Sciatic nerve (tissue), 2 donors: Measurements from ENCODE around the gene MAP3K9. TPM values are rescaled to one million over a fixed set of nuclear protein-coding genes. Genes with fewer than 3 reads are reported as not detected.

Experiments
- ATAC-seq: fragments of 200-7000 bp; cut with Tn5 transposase; one replicate; pipeline ENCODE4 v1.9.1; 2020; ENCODE audit warnings: mild to moderate bottlenecking, moderate library complexity
- DNase-seq: peaks from one replicate; pipeline ENCODE4 v3.0.0-alpha.2; 2020; ENCODE audit warnings: low spot score
- intact Hi-C: fragments of 100-400 bp; cut with DNase I; formaldehyde crosslinking; loops from one replicate; pipeline ENCODE4 v1.14.2; 2022
- total RNA-seq: library from RNA; stranded (reverse); fragmentation: NEBNext Ultra II Directional; extraction: Animal tissue kit (Norgen Biotek cat#: 25700); gene quantifications from one replicate; pipeline ENCODE4 v1.2.1, GENCODE V29; 2021
- donor health status: DM: no; HTN: no; CAD: no.
- donor health status: DM: no; HTN: no; CAD: no.

The MAP3K9 gene
- total RNA-seq, 1 donor from 2014 or later, result 0.36 TPM

DNA sequence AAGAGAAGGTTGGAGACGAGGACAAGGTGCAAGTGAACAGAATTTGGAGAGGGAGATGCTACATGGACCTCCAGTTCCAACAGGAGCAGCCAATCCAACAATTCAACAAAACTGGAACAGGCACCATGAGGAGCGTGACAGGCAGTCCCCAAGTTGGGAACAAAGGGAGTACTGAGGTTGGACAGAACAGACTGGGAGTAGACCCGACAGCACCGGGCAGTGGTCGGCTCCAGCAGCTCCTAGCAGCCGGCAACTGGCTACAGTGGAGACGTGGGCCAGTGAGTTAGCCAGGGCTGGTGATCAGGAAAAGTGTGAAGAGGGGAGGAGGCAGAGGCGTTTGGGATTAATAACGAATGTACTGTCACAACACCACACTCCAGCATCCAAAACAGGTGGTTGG lies 16.4 kb downstream of the MAP3K9 start:
- intact Hi-C loops, result no loop called here
- ATAC-seq (no peak), DNase-seq (no peak)

DNA sequence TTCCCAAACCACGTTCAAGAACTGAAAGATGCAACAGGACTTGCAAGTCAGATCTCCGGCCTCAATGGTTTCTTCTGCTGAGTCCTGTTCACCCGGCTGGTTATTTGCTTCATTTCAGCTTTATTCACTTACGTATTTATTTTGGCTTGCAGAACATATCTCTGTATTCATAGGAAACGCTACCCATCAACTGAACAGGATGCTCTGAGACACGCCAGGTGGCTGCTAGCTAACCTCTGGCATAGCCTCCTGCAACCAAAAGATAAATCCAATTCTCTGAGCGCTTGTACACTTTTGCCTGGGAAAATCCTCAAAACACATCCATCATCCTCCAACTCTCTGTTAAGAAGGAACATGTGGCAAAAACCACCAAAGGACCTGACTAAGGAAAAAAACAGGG lies 17.3 kb downstream of the MAP3K9 start:
- DNase-seq, result no peak
- intact Hi-C loops, result no loop called here
- ATAC-seq, result no peak

DNA sequence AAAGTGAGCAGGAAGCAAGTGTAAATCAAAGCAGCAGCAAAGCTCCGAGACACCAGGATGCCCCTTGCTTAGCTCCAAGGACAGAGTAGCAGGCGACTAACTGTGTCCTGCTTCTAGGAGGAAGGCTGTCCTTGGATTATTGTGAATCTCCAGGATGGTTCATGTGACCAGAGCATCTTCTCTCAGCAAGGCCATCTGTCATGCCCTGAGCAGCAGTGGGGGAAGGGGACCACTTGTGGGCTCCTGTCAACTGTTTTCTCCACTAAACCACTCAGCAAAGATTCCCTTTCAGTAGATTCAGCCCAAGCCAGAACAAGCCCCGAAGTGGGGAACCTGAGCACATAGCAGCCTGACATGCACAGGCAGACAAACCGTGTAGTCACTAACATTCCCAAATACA lies 19.4 kb downstream of the MAP3K9 start:
- ATAC-seq (no peak), DNase-seq (no peak)
- intact Hi-C loops, result no loop called here

DNA sequence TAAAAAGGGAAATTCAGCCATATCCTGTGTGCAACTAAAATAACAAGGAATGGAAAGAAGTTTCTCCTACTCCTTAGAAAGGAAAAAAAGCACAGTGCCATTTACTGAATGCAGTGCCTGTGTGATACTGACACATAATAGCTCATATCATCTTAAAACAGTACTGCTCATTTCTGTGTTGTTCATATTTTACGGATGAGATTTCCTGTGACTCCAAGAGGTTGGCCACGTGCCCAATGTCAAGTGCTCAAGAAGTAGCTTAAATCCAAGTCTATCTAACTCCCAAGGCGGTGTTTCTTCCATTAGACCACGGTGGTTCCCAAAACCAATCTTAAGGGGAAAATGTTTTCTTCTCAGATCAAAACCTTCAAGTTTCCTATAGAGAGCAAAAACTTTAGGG lies 20.0 kb downstream of the MAP3K9 start:
- intact Hi-C loops, result no loop called here
- DNase-seq, result no peak
- no peak for ATAC-seq

DNA sequence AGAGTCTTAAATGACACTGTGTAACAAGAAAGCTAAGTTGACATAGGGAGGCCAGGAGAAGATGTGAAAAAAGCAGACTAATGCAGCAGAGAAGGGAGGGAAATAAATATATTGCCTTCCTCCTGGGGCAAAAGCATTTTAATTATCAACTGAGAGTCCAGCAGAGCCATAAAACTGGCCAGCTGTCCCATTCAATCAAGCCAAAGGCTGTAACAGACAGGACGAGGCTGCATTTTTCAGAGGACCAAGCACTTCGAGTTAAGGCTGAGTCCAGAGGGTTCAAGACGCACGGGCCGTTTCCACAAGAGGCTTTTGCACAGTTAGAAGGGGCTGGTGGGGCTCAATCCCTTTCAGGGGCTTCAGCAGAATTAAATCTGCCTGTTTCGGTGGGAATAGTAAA lies 20.4 kb downstream of the MAP3K9 start:
- no peak for ATAC-seq
- no peak for DNase-seq
- intact Hi-C loops, result no loop called here

DNA sequence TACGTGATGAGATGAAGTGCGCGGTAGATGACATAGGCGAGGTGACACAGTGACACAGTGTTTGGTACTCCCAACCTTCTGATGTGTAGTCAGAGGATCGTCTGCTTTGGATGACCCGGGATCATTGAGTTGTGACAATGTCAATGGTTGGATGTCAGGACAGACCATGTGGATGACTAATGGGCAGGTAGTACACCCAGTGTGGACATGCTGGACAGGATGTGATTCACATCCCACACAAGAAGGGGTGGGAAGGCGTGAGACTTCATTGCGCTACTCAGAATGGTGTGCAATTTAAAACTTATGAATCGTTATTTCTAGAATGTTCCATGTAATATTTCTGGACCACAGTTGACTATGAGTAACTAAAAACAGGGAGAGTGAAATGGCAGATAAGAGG lies 23.8 kb downstream of the MAP3K9 start:
- no peak for DNase-seq
- no peak for ATAC-seq
- intact Hi-C loops, result no loop called here

DNA sequence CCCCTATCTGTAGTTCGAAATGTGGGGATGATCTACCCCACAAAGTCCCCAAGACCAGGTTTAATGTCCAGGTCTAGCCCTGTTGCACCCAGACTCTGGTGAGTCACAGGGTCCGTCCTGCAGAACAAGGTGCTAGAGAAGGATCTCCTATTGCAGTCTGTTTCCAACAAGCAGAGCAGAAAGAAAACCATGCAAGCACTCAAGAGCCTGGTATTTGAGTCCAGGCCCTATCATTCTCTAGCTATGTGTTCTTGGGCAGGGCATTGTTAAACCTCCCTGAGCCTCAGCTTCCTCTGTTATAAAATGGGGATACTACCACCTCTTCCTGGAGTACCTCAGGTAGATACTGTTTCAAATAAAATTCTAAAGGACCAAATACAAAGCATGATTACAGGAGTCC lies 24.4 kb downstream of the MAP3K9 start:
- DNase-seq (no peak), ATAC-seq (no peak)
- intact Hi-C loops, result no loop called here

DNA sequence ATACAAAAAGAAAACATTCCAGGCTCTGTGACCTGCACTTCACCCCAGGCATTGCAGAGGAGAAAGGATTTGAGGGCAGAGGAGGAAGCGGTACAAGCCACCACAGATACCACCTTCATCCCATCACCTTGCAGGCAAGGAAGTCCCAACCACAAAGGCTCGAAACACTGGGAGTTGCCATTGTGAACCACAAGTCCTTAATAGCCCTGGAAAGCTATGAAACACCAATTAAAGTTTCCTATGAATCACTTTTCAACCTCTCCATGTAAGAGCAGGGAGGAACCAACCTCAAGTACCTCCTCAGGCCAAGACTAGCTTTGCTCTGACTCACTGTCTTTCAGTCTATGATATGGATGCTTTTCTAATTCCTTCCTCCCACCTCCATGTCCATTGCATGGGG lies 27.0 kb downstream of the MAP3K9 start:
- no peak for DNase-seq
- ATAC-seq, result no peak
- intact Hi-C loops, result no loop called here

DNA sequence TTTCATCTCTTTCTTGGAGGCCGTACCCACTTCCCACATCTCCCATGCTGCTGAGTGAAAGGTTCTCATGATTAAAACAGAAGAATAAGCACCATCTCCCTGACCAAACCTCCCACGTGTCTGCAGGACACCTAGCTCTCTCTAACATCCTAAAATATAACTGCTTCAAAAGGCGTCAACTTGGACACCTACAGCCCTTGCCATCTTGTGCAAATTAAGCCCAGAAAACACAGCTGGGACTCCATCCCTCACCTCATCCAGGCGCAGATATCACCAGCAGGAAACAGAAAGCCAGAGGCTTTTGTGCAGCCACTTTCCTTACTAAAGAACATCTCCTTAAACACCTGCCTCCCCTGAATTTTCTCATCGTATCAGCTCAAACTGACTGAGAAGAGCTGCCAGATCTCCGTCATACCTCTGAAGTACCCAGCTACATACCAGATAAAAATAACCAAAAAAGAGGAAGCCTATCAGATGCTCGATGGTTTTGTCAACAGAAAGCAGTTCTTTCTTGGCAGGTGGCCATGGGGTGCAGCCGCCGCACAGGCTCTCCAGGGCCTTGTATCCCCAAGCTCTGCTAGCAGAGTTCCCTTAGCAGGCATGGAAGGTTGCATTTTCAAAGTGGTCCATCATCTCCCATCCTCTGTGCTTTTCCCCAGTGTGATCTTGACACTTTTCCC lies 28.8 kb downstream of the MAP3K9 start:
- peak; percentile 46 for ATAC-seq
- DNase-seq, result no peak
- intact Hi-C loops, result no loop called here

DNA sequence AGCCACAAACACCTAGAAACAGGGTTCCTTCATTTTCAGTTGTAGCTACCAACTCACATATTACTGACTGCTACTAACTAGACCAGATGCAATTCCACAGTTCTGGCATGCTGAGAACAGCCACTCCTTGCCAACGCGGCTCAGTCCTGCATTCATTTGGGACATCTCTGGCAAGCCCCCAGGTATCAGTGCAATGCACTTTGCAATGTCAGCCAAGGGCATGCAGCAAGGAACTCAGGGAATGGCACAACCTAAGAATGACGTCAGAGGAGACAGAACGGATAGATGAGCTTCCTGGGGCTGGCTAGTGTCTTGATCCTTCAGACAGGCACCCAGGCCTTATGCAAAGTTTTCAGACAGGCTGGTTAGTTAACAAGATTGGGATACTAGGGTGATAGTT lies 29.6 kb downstream of the MAP3K9 start:
- ATAC-seq (no peak), DNase-seq (no peak)
- intact Hi-C loops, result no loop called here

DNA sequence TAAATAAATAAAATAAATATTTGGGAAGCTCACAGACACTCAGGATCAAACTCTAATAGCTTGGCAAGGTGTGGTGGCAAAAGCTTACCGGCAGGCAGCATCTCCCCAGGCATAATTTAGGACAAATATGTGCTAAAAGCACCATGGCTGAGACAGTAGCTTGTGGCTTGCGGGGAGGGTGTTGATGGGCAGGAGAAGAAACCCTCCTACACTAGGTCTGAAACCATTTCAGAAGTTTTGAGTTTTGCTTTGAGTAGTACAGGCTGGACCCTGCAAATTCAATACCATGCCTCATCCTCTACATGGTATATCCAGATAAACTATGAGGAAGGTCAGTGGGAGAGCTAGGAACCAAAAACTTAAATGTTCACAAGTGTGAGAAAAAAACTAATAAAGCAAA lies 33.1 kb downstream of the MAP3K9 start:
- intact Hi-C loops, result no loop called here
- no peak for DNase-seq
- no peak for ATAC-seq

DNA sequence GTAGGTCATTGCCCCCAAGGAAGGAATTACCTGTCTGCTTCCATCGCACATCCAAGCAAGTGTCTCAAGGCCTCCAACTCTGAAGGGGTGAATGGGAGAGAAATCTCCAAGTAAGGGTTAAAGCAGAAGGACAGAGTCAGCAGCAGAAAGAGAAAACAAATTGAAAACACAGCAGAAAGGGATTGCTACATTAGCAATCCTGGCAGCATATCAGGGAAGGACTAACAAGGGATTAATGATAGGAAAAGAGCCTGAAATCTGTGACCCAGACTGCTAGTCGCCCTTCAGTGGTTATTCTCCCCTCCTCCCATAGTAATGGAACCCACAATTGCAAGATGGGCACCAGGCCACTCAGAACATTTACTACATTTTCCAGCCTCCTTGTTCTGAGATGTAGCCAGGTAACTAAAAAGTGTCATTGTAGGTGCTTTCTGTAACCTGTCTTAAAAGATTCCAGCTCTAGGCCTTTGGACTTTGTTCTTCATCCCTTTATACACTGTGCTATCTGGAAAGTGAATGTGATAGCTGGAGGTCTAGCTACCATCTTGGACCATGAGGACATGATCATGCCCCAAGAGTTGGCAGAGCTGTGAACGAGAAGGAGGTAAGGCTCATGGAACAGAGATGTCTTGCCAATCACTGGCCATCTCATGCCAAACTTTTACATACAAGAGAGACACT lies 36.0 kb downstream of the MAP3K9 start:
- no peak for ATAC-seq
- DNase-seq, result no peak
- intact Hi-C loops, result no loop called here

DNA sequence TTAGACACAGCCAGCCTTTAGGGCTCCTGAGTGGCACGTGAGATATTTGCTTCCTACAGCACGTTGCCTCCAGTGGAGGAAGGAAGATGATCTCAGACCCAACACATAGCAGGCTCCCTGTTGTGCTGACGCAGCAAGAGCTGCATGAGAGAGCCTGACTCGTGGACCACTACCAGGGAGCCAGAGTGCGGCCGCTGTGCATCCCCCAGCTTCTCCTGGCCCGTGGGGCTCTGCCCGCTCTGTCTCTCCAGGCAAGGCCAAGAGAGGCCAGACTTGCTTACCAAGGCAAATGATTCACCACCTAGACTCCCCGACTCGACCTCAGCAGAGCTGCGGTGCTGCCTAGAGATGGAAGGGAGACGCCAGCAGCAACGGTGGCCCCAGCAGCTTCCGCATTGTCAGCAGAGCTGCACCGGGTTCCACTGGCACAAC lies 37.5 kb downstream of the MAP3K9 start:
- no peak for DNase-seq
- intact Hi-C loops, result no loop called here
- ATAC-seq, result no peak

DNA sequence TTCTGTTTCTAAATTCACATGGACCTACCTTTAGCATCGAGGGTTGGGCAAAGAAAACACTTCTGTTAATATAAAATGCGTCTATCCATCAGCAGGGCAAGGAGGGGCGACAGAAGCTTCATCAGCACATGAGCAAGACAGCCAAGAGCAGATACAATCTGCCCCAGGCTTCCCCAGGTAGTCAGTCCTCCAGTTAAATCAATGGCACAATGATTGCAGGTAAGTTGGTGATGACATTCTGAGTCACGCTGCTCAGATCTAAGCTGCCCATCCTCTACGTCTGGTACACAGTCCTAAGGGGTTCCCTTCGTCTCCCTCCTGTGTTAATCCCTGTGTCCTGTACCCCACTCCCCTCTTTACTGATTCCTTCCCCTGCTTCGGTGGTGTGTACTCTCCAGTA lies 38.8 kb downstream of the MAP3K9 start:
- ATAC-seq (no peak), DNase-seq (no peak)
- intact Hi-C loops, result no loop called here

DNA sequence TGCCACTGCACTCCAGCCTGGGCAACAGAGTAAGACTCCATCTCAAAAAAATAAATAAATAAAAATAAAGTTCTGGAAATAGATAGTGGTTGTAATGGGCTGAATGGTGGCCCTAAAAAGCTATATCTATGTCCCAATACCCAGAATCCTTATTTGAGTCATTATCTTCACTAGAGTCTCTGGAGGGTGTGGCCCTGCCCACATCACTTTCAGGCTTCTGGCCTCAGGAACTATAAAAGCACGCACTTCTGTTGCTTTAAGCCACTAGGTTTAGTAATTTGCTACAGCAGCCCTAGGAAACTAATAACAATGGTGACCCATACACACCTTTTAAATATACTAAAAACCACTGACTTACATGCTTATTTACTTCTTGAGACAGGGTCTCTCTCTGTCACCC lies 49.9 kb downstream of the MAP3K9 start:
- DNase-seq (no peak), ATAC-seq (no peak)
- intact Hi-C loops, result no loop called here

DNA sequence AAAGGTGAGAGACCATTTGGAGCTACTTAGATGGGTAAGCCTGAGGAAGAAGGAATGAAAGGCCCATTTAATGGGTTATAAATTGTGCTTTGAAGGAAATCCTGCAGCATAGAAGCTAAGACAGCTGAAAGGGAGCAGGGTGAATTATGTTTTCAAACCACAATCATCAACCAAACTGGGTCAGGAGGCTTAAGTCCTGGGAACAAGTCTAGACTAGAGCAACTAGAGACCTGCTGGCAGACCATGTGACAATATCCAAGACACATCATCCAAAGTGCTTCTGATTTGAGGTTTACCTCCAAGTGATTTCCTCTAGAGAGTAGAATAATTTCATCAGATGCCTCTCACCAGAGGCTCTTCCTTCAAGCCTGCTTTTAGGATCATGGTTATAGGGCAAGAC lies 53.7 kb downstream of the MAP3K9 start:
- intact Hi-C loops, result no loop called here
- no peak for ATAC-seq
- DNase-seq, result no peak

DNA sequence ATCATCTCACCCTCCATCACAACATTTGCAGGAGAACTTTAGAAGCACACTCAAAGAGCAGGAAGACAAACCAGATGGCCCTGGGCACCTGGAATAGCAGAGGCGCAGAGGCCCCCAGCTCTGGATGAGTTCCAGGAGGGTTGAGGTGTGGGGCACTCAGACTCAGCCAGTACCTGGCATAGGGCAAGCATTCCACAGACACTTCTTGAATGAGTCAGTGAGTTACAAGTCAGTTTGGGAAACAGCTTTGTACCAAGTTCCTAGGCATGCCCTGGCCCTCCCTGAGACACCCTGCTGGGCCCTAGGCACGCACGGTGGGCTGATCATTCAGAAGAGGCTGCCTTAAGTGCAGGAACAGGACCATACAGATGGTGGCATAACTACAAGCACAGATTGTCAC lies 54.3 kb downstream of the MAP3K9 start:
- intact Hi-C loops, result no loop called here
- DNase-seq, result no peak
- no peak for ATAC-seq

DNA sequence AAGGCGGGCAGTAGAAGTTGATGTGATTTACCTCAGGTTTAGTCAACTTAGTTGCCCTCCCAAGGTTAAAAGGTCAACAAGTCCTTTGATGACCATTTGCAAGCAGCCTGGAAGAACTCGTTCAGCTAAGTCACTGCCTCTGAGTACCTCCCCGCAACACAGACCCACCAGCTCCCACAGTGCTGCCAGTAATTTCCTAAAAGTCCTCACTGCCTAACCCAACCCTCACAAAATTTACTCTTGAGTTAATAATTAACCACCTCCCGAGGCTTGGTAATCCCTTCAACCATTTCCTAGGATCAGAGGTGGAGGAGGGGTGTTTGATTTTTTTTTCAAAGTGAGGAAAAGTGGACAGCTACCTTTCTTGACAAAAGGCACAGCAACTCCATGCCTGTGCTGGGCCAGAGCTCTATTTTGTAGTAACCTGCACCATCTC lies 55.8 kb downstream of the MAP3K9 start:
- no peak for DNase-seq
- intact Hi-C loops, result no loop called here
- no peak for ATAC-seq

DNA sequence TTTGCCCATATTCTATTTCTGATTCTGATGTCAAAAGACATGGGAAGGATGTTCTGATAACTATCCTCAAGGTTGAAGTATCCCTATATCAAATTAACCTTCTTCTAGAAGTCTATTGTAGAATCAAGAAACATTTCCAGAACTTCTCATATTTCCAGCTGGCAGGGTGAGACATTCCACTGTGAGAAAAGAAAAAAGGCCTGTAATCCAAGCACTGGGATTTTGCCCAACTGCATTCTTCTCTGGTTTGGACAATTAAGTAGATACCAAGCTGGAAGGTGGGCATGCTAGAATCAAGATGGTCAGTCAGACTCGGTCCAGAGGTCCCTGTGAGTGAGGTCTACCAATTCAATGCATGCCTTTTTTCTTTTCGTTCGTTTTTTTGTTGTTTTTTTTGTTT lies 60.9 kb downstream of the MAP3K9 start:
- ATAC-seq (no peak), DNase-seq (no peak)
- intact Hi-C loops, result no loop called here

DNA sequence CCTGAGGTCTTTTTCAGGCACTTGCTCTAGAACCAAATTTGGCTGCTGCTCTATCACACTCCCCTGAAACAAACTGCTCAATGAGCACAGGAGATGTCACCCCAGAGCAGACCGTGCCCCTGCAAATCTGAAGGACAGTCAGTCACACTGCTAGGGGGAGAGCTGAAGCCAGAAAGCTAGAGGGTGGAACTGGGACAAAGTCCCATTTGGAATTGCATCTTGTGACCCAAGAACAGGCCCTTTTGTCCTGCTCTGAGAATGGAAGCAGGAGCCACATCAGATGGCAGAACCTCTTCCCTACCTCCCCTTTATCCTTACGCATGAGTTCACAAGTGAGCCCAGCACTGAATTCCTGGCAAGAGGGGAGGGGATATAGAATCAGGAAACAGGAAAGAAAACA lies 64.7 kb downstream of the MAP3K9 start:
- intact Hi-C loops, result no loop called here
- ATAC-seq (no peak), DNase-seq (no peak)

DNA sequence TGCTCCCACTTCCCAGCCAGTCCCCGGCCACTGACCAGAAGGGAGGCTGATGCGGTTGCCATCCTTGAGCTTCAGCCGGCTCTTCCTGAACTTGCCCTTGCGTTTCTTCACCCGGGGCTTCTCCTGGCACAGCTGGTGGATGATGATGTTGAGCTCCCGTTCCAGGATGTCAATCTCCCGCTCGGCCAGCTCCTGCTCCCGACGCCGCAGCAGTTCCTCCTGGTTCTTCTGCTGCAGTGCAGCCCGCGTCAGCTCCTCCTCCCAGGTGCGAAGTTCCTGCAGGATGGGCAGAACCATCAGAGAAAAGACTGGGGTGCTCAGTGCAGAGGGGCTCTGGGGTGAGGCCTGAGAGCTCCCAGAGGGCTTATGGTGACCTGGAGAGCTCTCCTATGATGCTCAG lies 67.0 kb downstream of the MAP3K9 start:
- intact Hi-C loops, result no loop called here
- no peak for DNase-seq
- no peak for ATAC-seq
